ENCODE data around the gene UCP1. TPM values are rescaled to one million over a fixed set of nuclear protein-coding genes. Genes with fewer than 3 reads are reported as not detected.

Gene UCP1
- total RNA-seq, 2 donors from 2014 or later: 0.28 TPM; not detected in 1

- Histone ChIP-seq H3K4me3 (no peak overlapping the region), H3K4me1 (no peaks in the 10 kb centered on the region), H3K27me3 (no peaks in the 10 kb centered on the region), H3K9me3 (no peaks in the 10 kb centered on the region), H3K27ac (no peak overlapping the region), H3K36me3 (no peaks in the 10 kb centered on the region)
- peak; percentile 45 to 73 for TF ChIP-seq CTCF (IDR thresholded peaks at IDR 0.05)
- DNase-seq (ENCODE audit: low spot score): no peak
Measured at GRCh38 chr4:140609548-140610425, 41.0 kb upstream of the UCP1 start.

- Histone ChIP-seq H3K27ac (no peak overlapping the region), H3K27me3 (no peaks in the 10 kb centered on the region), H3K36me3 (no peaks in the 10 kb centered on the region), H3K4me3 (no peak overlapping the region), H3K4me1 (peaks cover 0 to 7% of the 10 kb centered on the region in 2 donors), H3K9me3 (no peaks in the 10 kb centered on the region)
- TF ChIP-seq CTCF (IDR thresholded peaks at IDR 0.05): no peak
- DNase-seq (ENCODE audit: low spot score): no peak
Measured at GRCh38 chr4:140607852-140608251, 39.1 kb upstream of the UCP1 start.

GRCh38 chr4:140604544-140604943 lies 35.8 kb upstream of the UCP1 start:
- no peak for TF ChIP-seq CTCF (IDR thresholded peaks at IDR 0.05)
- H3K4me3 ChIP-seq: no peak overlapping the region
- H3K27ac ChIP-seq: no peak overlapping the region
- no peaks in the 10 kb centered on the region for H3K27me3 ChIP-seq
- DNase-seq (ENCODE audit: low spot score): no peak
- no peaks in the 10 kb centered on the region for H3K9me3 ChIP-seq
- no peaks in the 10 kb centered on the region for H3K36me3 ChIP-seq
- H3K4me1 ChIP-seq: peaks cover 0 to 15% of the 10 kb centered on the region in 2 donors

- Histone ChIP-seq H3K36me3 (no peaks in the 10 kb centered on the region), H3K4me3 (no peak overlapping the region), H3K9me3 (no peaks in the 10 kb centered on the region), H3K27me3 (no peaks in the 10 kb centered on the region), H3K27ac (no peak overlapping the region), H3K4me1 (peaks cover 0 to 15% of the 10 kb centered on the region in 2 donors)
- no peak for DNase-seq (ENCODE audit: low spot score)
- no peak for TF ChIP-seq CTCF (IDR thresholded peaks at IDR 0.05)
Measured at GRCh38 chr4:140603286-140603685, 34.5 kb upstream of the UCP1 start.

GRCh38 chr4:140602714-140603113 lies 34.0 kb upstream of the UCP1 start:
- H3K4me1 ChIP-seq: peaks cover 0 to 15% of the 10 kb centered on the region in 2 donors
- no peaks in the 10 kb centered on the region for H3K36me3 ChIP-seq
- no peak overlapping the region for H3K27ac ChIP-seq
- H3K27me3 ChIP-seq: no peaks in the 10 kb centered on the region
- H3K4me3 ChIP-seq: no peak overlapping the region
- no peak for DNase-seq (ENCODE audit: low spot score)
- no peak for TF ChIP-seq CTCF (IDR thresholded peaks at IDR 0.05)
- H3K9me3 ChIP-seq: no peaks in the 10 kb centered on the region

Data from right atrium auricular region (tissue), 2 donors.